GM21619 (cell line): ENCODE data around the gene CACTIN.
"Not testable (repeated sequence)": the region's sequence is repeated elsewhere in the genome, so short reads cannot be mapped to it uniquely, and the experiment has no call there.

Experiments used
- ATAC-seq: cut with Tn5 transposase; IDR thresholded peaks from one replicate; pipeline ENCODE4 v1.9.1; 2021; ENCODE audit not compliant: unreplicated experiment

CACTIN gene

GRCh38 chr19:3595521-3596061, 31.0 kb downstream of the CACTIN start:
- no peak for ATAC-seq

DNA sequence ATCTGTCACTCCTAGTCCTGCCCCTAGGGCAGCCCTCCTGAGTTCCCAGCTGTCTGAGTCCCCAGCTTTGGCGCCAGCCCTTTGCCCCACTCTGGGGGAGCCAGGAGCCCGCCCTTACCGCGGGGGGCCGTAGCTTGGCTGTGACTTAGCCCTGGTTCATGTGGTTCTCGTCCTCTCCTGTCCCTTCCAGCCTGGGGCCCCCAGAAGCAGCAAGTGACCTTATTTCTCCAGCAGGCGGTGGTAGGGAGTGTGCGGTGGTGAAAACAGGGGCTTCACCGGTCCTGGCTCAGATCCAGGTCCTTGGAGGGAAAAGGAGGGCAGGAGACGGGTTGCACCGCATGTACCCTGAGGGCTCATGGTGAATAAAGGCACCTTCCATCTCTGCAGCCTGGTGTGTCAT, 33.4 kb downstream of the CACTIN start:
- ATAC-seq, result no peak

DNA sequence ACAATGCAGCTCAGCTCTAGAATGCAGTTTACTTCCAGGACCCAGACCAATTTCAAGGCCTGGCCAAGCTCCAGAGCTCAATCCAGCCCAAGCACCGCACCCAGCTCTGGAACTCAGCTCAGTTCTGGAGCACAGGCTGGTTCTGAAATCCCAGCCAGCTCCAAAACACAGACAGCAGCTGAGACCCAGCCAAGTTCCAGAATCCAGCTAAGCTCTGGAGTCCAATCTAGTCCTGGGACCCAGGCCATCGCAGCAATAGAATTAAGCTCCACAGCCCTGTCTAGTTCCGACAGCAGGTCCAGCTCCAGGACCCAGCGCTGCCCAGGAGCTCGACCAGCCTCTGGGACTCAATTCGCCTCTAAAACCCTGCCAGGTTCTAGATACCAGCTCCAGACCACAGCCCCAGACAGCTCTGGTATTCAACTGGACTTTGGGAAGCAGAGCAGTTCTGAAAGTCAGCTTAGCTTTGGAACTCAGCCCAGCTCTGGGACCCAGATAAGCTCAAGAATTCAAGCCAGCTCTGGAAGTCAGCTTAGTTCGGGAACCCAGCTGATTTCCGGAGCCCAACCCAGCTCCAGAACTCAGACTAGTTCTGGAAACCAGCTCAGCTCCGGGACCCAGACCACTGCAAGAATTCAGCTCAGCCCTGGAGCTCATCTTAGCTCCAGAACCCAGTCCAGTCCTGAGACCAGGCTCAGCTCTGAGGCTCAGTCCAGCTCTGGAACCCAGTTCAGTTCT, 34.5 kb downstream of the CACTIN start:
- no peak for ATAC-seq

DNA sequence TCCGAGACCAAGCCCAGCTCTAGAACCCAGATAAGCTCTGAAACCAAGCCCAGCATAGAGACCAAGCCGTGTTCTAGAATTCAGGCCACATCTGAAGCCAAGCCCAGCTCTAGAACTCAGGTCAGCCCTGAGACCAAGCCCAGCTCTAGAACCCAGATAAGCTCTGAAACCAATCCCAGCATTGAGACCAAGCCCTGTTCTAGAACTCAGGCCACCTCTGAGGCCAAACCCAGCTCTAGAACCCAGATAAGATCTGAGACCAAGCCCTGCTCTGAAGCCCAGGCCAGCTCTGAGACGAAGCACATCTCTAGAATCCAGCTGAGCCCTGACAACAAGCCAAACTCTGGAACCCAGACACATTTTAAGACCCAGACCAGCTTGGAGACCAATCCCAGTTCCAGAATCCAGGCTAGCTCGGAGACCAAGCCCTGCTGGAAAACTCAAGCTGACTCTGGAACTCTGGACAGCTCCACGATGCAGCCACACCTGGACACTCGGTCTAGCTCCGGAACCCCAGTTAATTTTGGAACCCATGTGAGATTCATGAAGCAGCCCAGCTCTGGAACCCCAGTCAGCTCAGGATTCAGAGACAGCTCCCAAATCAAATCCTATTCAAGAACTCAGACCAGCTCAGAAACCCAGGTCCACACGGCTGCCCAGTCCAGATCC, 35.5 kb downstream of the CACTIN start:
- no peak for ATAC-seq

- ATAC-seq, result no peak
These were observed 36.6 kb downstream of the CACTIN start for GRCh38 chr19:3589949-3590348.

DNA sequence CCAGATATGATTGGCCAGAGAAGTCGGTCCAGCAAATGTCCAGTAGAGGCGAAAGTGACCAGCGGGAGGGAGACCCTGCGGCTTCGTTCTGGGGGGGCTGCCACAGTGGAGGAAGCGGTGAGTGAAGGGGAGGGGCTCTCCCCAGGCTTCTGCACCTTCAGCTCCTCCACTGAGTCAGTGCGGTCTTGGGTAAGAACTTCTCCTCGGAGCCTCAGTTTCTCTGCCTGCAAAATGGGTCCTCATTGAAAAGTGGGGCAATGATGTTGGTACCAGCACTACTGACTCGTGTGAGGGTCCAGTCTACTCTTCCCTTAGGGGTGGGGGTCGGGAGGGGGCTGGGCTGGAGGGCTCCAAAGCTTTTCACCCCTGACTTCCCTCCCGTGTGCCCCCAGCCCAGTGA, 37.2 kb downstream of the CACTIN start:
- no peak for ATAC-seq

DNA sequence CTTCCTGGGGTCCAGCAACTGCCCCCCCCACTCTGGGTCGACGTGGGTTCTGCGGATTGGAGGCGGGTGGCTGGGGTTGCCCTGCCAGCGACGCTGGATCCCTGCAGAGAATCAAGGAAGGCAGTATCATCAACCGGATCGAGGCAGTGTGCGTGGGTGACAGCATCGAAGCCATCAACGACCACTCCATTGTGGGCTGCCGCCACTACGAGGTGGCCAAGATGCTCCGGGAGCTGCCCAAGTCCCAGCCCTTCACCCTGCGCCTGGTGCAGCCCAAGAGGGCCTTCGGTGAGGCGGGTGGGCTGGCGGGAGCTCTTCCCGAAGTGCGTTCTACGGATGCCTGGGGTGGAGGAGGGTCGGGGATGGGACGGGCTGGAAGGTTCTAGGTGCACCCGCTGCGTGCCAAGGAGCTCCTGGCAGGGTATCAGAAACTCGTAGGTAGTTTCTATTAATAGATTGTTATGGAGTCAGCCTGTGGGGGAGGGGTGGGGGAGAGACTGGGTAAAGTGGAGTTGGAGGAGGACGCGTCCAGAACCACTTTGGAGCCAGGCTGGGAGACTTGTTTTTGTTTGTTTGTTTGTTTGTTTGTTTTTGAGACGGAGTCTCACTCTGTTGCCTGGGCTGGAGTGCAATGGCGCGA, 39.8 kb downstream of the CACTIN start:
- ATAC-seq, result no peak

DNA sequence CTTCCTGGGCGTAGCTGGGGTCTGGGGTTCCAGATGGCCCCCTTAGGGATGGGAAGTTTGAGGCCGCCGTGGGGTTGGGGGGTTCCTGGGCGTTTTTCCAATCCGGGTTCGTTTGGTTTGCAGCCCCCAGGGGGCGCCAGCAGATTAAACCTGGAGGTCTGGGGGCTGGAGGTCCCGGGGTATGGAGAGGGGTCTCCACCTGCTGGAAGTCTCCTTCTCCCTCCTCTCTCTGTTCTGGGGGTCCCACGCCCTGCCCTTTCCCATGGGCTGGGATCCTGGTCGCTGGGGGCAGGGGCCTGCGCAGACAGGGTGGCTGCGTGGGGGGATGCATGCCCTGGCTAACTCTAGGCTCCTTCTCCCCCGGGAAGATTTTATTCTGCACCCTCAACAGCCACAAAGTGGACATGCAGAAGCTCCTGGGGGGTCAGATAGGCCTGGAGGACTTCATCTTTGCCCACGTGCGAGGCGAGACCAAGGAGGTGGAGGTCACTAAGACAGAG, 40.4 kb downstream of the CACTIN start:
- ATAC-seq, result no peak

GRCh38 chr19:3585301-3586126, 41.1 kb downstream of the CACTIN start, which contains the start of gene GIPC3:
Gene GIPC3, plus strand, starts transcription at chr19:3585478. Its CDS starts 120 bp downstream, at chr19:3585598.
- ATAC-seq, result no peak

DNA sequence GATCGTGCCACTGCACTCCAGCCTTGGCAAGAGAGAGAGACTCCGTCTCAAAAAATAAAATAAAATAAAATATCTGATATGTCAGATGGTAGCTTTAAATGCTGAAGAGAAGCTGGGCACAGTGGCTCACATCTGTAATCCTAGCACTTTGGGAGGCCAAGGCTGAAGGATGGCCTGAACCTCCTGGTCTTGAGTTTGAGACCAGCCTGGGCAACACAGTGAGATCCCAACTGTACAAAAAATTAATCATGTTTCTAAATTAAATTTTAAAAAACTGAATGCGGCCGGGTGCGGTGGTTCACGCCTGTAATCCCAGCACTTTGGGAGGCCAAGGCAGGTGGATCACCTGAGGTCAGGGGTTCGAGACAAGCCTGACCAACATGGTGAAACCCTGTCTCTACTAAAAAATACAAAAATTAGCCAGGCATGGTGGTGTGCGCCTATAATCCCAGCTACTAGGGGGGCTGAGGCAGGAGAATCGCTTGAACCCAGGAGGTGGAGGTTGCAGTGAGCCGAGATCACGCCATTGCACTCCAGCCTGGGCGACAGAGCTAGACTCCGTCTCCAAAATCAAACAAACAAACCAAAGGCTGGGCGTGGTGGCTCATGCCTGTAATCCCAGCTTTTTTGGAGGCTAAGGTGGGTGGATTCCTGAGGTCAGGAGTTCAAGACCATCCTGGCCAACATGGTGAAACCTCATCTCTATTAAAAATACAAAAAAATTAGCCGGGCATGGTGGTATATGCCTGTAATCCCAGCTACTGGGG, 42.4 kb downstream of the CACTIN start:
- ATAC-seq, result not testable (repeated sequence)

GRCh38 chr19:3581792-3582191, 44.8 kb downstream of the CACTIN start:
- not testable (repeated sequence) for ATAC-seq

DNA sequence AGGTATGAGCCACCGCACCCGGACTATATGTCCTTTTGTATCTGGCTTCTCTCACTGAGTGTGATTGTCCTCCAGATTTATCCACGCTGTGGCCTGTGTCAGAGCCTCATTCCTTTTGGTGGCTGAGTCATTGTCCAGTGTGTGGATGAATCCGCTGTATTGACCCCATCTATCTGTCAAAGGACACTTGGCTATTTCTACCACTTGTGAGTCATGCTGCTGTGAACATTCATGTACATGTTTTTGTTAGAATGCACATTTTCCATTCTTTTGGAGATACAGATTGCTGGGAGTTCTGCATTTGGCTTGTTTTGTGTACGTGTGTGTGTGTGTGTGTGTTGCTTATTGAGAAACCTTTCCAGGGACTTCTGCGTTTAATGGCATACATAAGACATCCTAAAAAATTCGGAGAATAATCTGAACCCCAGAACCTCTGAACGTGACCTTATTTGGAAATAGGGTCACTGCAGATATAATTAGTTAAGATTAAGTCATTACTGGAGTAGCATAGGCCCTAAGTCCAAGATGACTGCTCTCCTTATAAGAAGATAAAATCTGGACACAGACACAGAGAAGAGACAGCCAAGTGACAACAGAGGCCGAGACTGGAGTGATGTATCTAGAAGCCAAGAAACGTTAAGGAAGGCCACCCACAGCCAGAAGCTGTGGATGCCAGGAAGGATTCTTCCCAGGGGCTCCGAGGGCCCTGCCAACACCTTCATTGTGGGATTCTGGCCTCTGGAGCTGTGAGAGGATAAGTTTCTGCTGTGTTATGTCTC, 46.2 kb downstream of the CACTIN start:
- no peak for ATAC-seq

GRCh38 chr19:3578390-3578789, 48.2 kb downstream of the CACTIN start:
- no peak for ATAC-seq

- no peak for ATAC-seq
These were observed 48.8 kb downstream of the CACTIN start for GRCh38 chr19:3577723-3578344.

DNA sequence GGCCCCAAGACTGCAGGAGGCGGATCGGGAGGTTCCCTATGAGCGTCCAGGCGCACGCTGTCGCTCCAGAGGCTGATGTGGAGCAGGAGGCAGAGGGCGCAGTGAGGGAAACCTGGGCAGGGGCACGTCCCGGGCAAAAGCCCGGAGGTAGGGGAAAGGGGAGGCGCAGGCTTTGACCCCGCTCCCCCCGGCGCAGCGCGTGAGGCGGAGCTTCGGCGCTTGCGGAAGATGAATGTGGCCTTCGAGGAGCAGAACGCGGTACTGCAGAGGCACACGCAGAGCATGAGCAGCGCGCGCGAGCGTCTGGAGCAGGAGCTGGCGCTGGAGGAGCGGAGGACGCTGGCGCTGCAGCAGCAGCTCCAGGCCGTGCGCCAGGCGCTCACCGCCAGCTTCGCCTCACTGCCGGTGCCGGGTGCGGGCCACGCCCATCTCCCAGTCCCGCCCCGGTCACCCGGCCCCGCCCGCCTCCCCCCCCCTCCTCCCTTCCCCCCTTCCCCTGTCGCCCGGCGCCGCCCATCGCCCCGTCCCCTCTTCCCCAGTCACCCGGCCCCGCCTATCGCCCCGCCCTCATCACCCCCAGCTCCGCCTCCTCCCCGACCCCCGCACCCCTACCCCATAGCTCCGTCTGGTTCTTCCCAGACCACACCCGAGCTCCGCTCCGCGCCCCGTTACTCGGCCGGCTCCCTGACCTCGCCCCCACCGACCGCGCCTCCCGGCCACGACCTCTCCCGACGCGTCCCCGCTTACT, 49.7 kb downstream of the CACTIN start:
- no peak for ATAC-seq

DNA sequence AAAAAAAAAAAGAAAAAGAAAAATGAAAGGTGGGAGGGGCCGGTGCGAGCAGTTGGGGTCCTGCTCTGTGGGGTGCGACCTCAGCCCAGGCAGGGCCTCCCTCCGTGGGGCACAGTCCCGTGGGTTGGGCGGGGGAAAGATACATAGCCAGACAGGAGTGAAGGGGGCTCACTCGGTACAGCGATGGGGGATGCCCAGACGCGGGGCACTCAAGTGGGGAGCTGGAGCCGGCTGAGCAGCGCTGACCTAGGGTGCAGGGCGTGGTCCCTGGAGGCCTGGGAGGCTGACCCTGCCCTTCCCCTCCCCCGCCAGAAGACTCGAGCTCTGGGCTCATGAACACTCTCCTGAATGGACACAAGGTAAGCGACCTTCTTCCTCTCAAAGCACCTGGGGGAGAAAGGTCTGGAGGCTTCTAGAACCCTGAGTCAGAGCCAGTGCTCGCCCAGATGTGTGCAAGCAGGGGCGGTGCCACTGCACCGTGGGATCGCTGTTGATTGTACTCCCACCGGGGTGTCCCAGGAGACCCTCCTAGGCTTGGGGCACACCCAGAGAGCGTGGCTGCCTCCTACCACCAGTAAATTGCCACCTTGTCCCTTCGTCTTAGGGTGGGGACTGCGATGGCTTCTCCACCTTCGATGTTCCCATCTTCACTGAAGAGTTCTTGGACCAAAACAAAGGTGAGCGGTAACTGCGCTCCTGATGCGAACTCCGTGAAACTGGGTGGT, 50.5 kb downstream of the CACTIN start:
- ATAC-seq, result no peak

GRCh38 chr19:3575260-3575741, 51.3 kb downstream of the CACTIN start:
- ATAC-seq, result no peak
